ENCODE data around the gene TOR4A. TPM values are rescaled to one million over a fixed set of nuclear protein-coding genes. Genes with fewer than 3 reads are reported as not detected.
A peak's percentile ranks its signal among the peaks of the same experiment; 100 is the strongest.
"Not testable (repeated sequence)": the region's sequence is repeated elsewhere in the genome, so short reads cannot be mapped to it uniquely, and the experiment has no call there.

The TOR4A gene
- total RNA-seq, 1 donor from 2014 or later, result 3.5 TPM

GRCh38 chr9:137236238-137236935, 41.1 kb upstream of the TOR4A start:
- H3K27ac Mint-ChIP-seq (ENCODE audit: unreplicated experiment), result no peak overlapping the region
- H3K36me3 Mint-ChIP-seq (ENCODE audit: low read depth), result no peaks in the 10 kb centered on the region
- H3K27me3 Mint-ChIP-seq (ENCODE audit: low read depth), result no peaks in the 10 kb centered on the region
- DNase-seq (ENCODE audit: low spot score), result no peak
- H3K9me3 Mint-ChIP-seq (ENCODE audit: low read depth), result no peaks in the 10 kb centered on the region
- H3K4me1 Mint-ChIP-seq (ENCODE audit: low read depth), result peaks cover 11% of the 10 kb centered on the region
- TF ChIP-seq CTCF (IDR thresholded peaks at IDR 0.05), result peak; percentile 99
- H3K4me3 Mint-ChIP-seq (ENCODE audit: unreplicated experiment), result no peak overlapping the region

- no peaks in the 10 kb centered on the region for H3K9me3 Mint-ChIP-seq (ENCODE audit: low read depth)
- H3K27me3 Mint-ChIP-seq (ENCODE audit: low read depth), result no peaks in the 10 kb centered on the region
- H3K36me3 Mint-ChIP-seq (ENCODE audit: low read depth), result no peaks in the 10 kb centered on the region
- peaks cover 11% of the 10 kb centered on the region for H3K4me1 Mint-ChIP-seq (ENCODE audit: low read depth)
- H3K27ac Mint-ChIP-seq (ENCODE audit: unreplicated experiment), result no peak overlapping the region
- DNase-seq (ENCODE audit: low spot score), result no peak
- no peak overlapping the region for H3K4me3 Mint-ChIP-seq (ENCODE audit: unreplicated experiment)
- TF ChIP-seq CTCF (IDR thresholded peaks at IDR 0.05), result peak; percentile 43
These were observed 40.5 kb upstream of the TOR4A start for GRCh38 chr9:137236936-137237421.

GRCh38 chr9:137237759-137238726, 39.5 kb upstream of the TOR4A start:
- Mint-ChIP-seq H3K36me3 (ENCODE audit: low read depth) (peaks cover 9% of the 10 kb centered on the region), H3K4me1 (ENCODE audit: low read depth) (peaks cover 21% of the 10 kb centered on the region), H3K9me3 (ENCODE audit: low read depth) (no peaks in the 10 kb centered on the region), H3K27me3 (ENCODE audit: low read depth) (no peaks in the 10 kb centered on the region), H3K27ac (ENCODE audit: unreplicated experiment) (no peak overlapping the region), H3K4me3 (ENCODE audit: unreplicated experiment) (no peak overlapping the region)
- DNase-seq (ENCODE audit: low spot score), result no peak
- TF ChIP-seq CTCF (IDR thresholded peaks at IDR 0.05), result no peak

GRCh38 chr9:137239541-137240200, 37.9 kb upstream of the TOR4A start:
- Mint-ChIP-seq H3K27ac (ENCODE audit: unreplicated experiment) (peak overlapping the region; percentile 85), H3K4me3 (ENCODE audit: unreplicated experiment) (peak overlapping the region; percentile 70), H3K4me1 (ENCODE audit: low read depth) (peaks cover 30% of the 10 kb centered on the region), H3K36me3 (ENCODE audit: low read depth) (peaks cover 10% of the 10 kb centered on the region)
- H3K27me3 Mint-ChIP-seq (ENCODE audit: low read depth); H3K9me3 Mint-ChIP-seq (ENCODE audit: low read depth); DNase-seq (ENCODE audit: low spot score): not testable (repeated sequence)

- Mint-ChIP-seq H3K9me3 (ENCODE audit: low read depth) (no peaks in the 10 kb centered on the region), H3K36me3 (ENCODE audit: low read depth) (peaks cover 10% of the 10 kb centered on the region), H3K4me3 (ENCODE audit: unreplicated experiment) (peak overlapping the region; percentile 70), H3K27ac (ENCODE audit: unreplicated experiment) (peak overlapping the region; percentile 85), H3K4me1 (ENCODE audit: low read depth) (peaks cover 30% of the 10 kb centered on the region), H3K27me3 (ENCODE audit: low read depth) (no peaks in the 10 kb centered on the region)
- DNase-seq (ENCODE audit: low spot score), result no peak
- TF ChIP-seq CTCF (IDR thresholded peaks at IDR 0.05), result peak; percentile 33
These were observed 37.1 kb upstream of the TOR4A start for GRCh38 chr9:137240318-137240840.
